GM23338 (cell line): Measurements from ENCODE around the gene GGT6. TPM values are rescaled to one million over a fixed set of nuclear protein-coding genes. Genes with fewer than 3 reads are reported as not detected.

ENCODE experiments used
- ATAC-seq: fragments of 200-7000 bp; cut with Tn5 transposase; 3 replicates; pipeline ENCODE4 v1.9.1; 2020
- DNase-seq: peaks from one replicate; pipeline ENCODE4 v3.0.0-alpha.2; 2015; ENCODE audit warnings: low spot score
- H2AFZ ChIP-seq: fragments of 200-600 bp; sonication (generic); 2 replicates; pipeline ENCODE4 v1.8.0; 2016; ENCODE audit warnings: antibody characterized with exemption, mild to moderate bottlenecking, moderate library complexity
- H3F3A ChIP-seq: fragments of 200-600 bp; sonication (generic); replicated peaks from 2 replicates; pipeline ENCODE4 v1.8.0; 2017; ENCODE audit warnings: antibody characterized with exemption, mixed run types, low read depth
- H3K27ac ChIP-seq: fragments of 200-600 bp; sonication (generic); 2 replicates; pipeline ENCODE4 v1.6.1; 2016; ENCODE audit warnings: low read depth
- H3K27me3 ChIP-seq: fragments of 200-600 bp; sonication (generic); 2 replicates; pipeline ENCODE4 v1.8.0; 2016; ENCODE audit warnings: mild to moderate bottlenecking, mixed run types, moderate library complexity; ENCODE audit not compliant: insufficient read depth
- H3K36me3 ChIP-seq: fragments of 200-600 bp; sonication (generic); 2 replicates; pipeline ENCODE4 v1.8.0; 2016; ENCODE audit warnings: mild to moderate bottlenecking; ENCODE audit not compliant: insufficient read depth
- H3K4me1 ChIP-seq: fragments of 200-600 bp; sonication (generic); 2 replicates; pipeline ENCODE4 v1.8.0; 2016; ENCODE audit warnings: mild to moderate bottlenecking, moderate library complexity; ENCODE audit not compliant: insufficient read depth
- H3K4me2 ChIP-seq: fragments of 200-600 bp; sonication (generic); 2 replicates; pipeline ENCODE4 v1.7.1; 2017; ENCODE audit warnings: mixed run types
- H3K4me3 ChIP-seq: fragments of 200-600 bp; sonication (generic); 2 replicates; pipeline ENCODE4 v1.6.1; 2016; ENCODE audit warnings: mixed run types
- H3K79me2 ChIP-seq: fragments of 200-600 bp; sonication (generic); replicated peaks from 2 replicates; pipeline ENCODE4 v1.8.0; 2017; ENCODE audit warnings: mild to moderate bottlenecking; ENCODE audit not compliant: insufficient read depth
- H3K9me2 ChIP-seq: fragments of 200-600 bp; sonication (generic); 2 replicates; pipeline ENCODE4 v1.8.0; 2017; ENCODE audit not compliant: insufficient read depth
- H4K20me1 ChIP-seq: fragments of 200-600 bp; sonication (generic); replicated peaks from 2 replicates; pipeline ENCODE4 v1.8.0; 2017; ENCODE audit warnings: mild to moderate bottlenecking; ENCODE audit not compliant: insufficient read depth
- H3K27ac Mint-ChIP-seq: 2 replicates; pipeline ENCODE4 v1.8.0; 2020; ENCODE audit warnings: inconsistent platforms, mild to moderate bottlenecking, moderate library complexity, mixed read lengths
- H3K27me3 Mint-ChIP-seq: 3 replicates; pipeline ENCODE4 v1.8.0; 2022; ENCODE audit warnings: low read depth, mild to moderate bottlenecking, moderate library complexity, mixed read lengths, inconsistent platforms; ENCODE audit not compliant: insufficient read depth, poor library complexity
- H3K36me3 Mint-ChIP-seq: 3 replicates; pipeline ENCODE4 v1.8.0; 2021; ENCODE audit warnings: low read depth, mild to moderate bottlenecking, inconsistent platforms, moderate library complexity, mixed read lengths
- H3K4me1 Mint-ChIP-seq: 3 replicates; pipeline ENCODE4 v1.8.0; 2020; ENCODE audit warnings: mild to moderate bottlenecking, inconsistent platforms, mixed read lengths
- H3K4me3 Mint-ChIP-seq: 3 replicates; pipeline ENCODE4 v1.8.0; 2021; ENCODE audit warnings: moderate library complexity, mild to moderate bottlenecking, inconsistent platforms, mixed read lengths
- H3K9me3 Mint-ChIP-seq: 3 replicates; pipeline ENCODE4 v1.8.0; 2020; ENCODE audit warnings: moderate library complexity, mild to moderate bottlenecking, inconsistent platforms, mixed read lengths
- EZH2 ChIP-seq: fragments of 200-600 bp; sonication (generic); IDR thresholded peaks from one replicate; pipeline ENCODE4 v1.8.0; 2017; ENCODE audit warnings: antibody characterized with exemption, mild to moderate bottlenecking, low read depth; ENCODE audit not compliant: unreplicated experiment
- EZH2phosphoT487 ChIP-seq: fragments of 200-600 bp; sonication (generic); IDR thresholded peaks from one replicate; pipeline ENCODE4 v1.8.1; 2018; ENCODE audit warnings: antibody characterized with exemption; ENCODE audit not compliant: unreplicated experiment
- JUNB ChIP-seq: IDR thresholded peaks from one replicate; pipeline ENCODE4 v1.6.1; 2016; ENCODE audit warnings: antibody characterized with exemption; ENCODE audit not compliant: unreplicated experiment
- POLR2AphosphoS5 ChIP-seq: IDR thresholded peaks from 2 replicates; pipeline ENCODE4 v1.6.1; 2016; ENCODE audit warnings: antibody characterized with exemption, low read depth
- ZNF331 ChIP-seq: fragments of 250-450 bp; sonication (Bioruptor Pico); IDR thresholded peaks from 2 replicates; pipeline ENCODE4 v1.5.0; 2020; ENCODE audit warnings: low read depth, mild to moderate bottlenecking, moderate library complexity
- polyA plus RNA-seq: library from polyadenylated mRNA; unstranded; fragments of >200 nt; fragmentation: Nextera tagmentation; extraction: Ambion mirVana; gene quantifications from 2 replicates; pipeline ENCODE4 v1.2.1, GENCODE V29; 2016
- total RNA-seq: library from RNA; depleted of rRNA; stranded (reverse); fragments of >200 nt; shearing (Covaris generic); gene quantifications from 2 replicates; pipeline ENCODE4 v1.2.3, GENCODE V29; 2014
- TF ChIP-seq, protein P1 (sequence below), 2 experiments: fragments of 200-600 bp in 1 of 2; sonication (generic) in 1 of 2; conservative IDR thresholded peaks; 2 replicates each; pipeline versions ENCODE4 v1.5.1 to v1.6.1; 2016 to 2017; ENCODE audit warnings: antibody characterized with exemption in 2 of 2, low read depth in 2 of 2, mild to moderate bottlenecking in 2 of 2, moderate library complexity in 1 of 2
- TF ChIP-seq, protein P2 (sequence below): fragments of 250-450 bp; sonication (Bioruptor Pico); IDR thresholded peaks from 2 replicates; pipeline ENCODE4 v1.5.0; 2020; ENCODE audit warnings: mild to moderate bottlenecking, moderate library complexity

Gene GGT6
- total and polyA plus RNA-seq, 2 experiments from 2014 or later, result 0.24 TPM; not detected in 1

DNA sequence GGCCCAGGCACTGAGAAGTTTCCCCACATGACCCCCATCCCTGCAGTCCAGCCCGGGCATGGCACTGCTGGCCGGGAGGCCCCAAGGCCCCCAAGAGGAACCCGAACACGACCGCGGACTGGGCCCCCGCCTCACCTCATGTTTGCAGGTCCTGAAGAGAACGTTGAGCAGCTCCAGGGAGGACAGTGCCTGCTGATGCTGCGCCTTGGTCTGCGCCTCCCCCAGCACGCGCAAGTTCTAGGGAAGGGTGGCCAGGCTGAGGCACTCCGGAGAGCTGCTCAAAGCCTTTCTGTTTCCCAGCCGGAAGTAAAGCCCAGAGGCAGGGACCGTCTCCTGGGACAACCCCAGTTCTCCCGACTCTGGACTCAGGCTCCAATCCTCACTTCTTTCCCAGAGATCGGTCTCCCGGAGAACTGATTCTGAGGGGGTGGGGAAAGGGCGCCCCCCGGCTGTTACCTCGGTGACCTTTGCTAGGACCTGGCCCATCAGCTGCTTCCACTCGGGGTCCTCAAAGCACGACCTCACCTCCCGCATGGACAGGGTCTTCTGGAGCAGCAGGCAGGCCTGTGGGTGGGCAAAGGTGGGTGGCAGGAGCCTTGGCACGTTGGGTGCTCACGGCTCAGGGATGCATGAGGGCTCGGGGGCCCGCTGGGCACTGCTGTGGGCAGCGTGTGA lies 18.9 kb downstream of the GGT6 start:
- H2AFZ ChIP-seq, result no peak overlapping the region
- Mint-ChIP-seq H3K9me3 (no peaks in the 10 kb centered on the region), H3K4me1 (peaks cover 7% of the 10 kb centered on the region; the same call in 2 of the 3 replicates), H3K4me3 (no peak overlapping the region), H3K27me3 (peaks cover 35% of the 10 kb centered on the region), H3K27ac (no peak overlapping the region), H3K36me3 (peaks cover 68% of the 10 kb centered on the region)
- H3K27ac ChIP-seq, result no peak overlapping the region
- H3F3A ChIP-seq, result peaks cover 10% of the 10 kb centered on the region
- ATAC-seq (no peak), DNase-seq (no peak)
- no peaks in the 10 kb centered on the region for H3K27me3 ChIP-seq
- H3K4me1 ChIP-seq, result no peaks in the 10 kb centered on the region; the same call in 1 of the 2 replicates
- no peaks in the 10 kb centered on the region; the same call in 1 of the 2 replicates for H3K36me3 ChIP-seq
- H4K20me1 ChIP-seq, result peaks cover 11% of the 10 kb centered on the region
- no peaks in the 10 kb centered on the region for H3K9me2 ChIP-seq
- H3K4me2 ChIP-seq, result no peak overlapping the region
- no peak overlapping the region for H3K4me3 ChIP-seq
- no peaks in the 10 kb centered on the region for H3K79me2 ChIP-seq
- TF ChIP-seq POLR2AphosphoS5 (no peak), JUNB (no peak), ZNF331 (no peak), EZH2 (no peak), EZH2phosphoT487 (no peak)
- TF ChIP-seq, protein P1, sequence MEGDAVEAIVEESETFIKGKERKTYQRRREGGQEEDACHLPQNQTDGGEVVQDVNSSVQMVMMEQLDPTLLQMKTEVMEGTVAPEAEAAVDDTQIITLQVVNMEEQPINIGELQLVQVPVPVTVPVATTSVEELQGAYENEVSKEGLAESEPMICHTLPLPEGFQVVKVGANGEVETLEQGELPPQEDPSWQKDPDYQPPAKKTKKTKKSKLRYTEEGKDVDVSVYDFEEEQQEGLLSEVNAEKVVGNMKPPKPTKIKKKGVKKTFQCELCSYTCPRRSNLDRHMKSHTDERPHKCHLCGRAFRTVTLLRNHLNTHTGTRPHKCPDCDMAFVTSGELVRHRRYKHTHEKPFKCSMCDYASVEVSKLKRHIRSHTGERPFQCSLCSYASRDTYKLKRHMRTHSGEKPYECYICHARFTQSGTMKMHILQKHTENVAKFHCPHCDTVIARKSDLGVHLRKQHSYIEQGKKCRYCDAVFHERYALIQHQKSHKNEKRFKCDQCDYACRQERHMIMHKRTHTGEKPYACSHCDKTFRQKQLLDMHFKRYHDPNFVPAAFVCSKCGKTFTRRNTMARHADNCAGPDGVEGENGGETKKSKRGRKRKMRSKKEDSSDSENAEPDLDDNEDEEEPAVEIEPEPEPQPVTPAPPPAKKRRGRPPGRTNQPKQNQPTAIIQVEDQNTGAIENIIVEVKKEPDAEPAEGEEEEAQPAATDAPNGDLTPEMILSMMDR (conservative IDR thresholded peaks at IDR 0.05; ENCODE audit: low read depth in 2 of 2), result peak in 1 of 2 experiments; percentile 43; a peak in 2 of 4 replicates
- TF ChIP-seq, protein P2, sequence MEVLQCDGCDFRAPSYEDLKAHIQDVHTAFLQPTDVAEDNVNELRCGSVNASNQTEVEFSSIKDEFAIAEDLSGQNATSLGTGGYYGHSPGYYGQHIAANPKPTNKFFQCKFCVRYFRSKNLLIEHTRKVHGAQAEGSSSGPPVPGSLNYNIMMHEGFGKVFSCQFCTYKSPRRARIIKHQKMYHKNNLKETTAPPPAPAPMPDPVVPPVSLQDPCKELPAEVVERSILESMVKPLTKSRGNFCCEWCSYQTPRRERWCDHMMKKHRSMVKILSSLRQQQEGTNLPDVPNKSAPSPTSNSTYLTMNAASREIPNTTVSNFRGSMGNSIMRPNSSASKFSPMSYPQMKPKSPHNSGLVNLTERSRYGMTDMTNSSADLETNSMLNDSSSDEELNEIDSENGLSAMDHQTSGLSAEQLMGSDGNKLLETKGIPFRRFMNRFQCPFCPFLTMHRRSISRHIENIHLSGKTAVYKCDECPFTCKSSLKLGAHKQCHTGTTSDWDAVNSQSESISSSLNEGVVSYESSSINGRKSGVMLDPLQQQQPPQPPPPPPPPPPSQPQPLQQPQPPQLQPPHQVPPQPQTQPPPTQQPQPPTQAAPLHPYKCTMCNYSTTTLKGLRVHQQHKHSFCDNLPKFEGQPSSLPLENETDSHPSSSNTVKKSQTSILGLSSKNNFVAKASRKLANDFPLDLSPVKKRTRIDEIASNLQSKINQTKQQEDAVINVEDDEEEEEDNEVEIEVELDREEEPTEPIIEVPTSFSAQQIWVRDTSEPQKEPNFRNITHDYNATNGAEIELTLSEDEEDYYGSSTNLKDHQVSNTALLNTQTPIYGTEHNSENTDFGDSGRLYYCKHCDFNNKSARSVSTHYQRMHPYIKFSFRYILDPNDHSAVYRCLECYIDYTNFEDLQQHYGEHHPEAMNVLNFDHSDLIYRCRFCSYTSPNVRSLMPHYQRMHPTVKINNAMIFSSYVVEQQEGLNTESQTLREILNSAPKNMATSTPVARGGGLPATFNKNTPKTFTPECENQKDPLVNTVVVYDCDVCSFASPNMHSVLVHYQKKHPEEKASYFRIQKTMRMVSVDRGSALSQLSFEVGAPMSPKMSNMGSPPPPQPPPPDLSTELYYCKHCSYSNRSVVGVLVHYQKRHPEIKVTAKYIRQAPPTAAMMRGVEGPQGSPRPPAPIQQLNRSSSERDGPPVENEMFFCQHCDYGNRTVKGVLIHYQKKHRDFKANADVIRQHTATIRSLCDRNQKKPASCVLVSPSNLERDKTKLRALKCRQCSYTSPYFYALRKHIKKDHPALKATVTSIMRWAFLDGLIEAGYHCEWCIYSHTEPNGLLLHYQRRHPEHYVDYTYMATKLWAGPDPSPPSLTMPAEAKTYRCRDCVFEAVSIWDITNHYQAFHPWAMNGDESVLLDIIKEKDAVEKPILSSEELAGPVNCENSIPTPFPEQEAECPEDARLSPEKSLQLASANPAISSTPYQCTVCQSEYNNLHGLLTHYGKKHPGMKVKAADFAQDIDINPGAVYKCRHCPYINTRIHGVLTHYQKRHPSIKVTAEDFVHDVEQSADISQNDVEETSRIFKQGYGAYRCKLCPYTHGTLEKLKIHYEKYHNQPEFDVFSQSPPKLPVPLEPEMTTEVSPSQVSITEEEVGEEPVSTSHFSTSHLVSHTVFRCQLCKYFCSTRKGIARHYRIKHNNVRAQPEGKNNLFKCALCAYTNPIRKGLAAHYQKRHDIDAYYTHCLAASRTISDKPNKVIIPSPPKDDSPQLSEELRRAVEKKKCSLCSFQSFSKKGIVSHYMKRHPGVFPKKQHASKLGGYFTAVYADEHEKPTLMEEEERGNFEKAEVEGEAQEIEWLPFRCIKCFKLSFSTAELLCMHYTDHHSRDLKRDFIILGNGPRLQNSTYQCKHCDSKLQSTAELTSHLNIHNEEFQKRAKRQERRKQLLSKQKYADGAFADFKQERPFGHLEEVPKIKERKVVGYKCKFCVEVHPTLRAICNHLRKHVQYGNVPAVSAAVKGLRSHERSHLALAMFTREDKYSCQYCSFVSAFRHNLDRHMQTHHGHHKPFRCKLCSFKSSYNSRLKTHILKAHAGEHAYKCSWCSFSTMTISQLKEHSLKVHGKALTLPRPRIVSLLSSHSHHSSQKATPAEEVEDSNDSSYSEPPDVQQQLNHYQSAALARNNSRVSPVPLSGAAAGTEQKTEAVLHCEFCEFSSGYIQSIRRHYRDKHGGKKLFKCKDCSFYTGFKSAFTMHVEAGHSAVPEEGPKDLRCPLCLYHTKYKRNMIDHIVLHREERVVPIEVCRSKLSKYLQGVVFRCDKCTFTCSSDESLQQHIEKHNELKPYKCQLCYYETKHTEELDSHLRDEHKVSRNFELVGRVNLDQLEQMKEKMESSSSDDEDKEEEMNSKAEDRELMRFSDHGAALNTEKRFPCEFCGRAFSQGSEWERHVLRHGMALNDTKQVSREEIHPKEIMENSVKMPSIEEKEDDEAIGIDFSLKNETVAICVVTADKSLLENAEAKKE, result no peak
